ENCODE results near the gene MRPL50. TPM values are rescaled to one million over a fixed set of nuclear protein-coding genes. Genes with fewer than 3 reads are reported as not detected.

MRPL50 gene
- total and polyA plus RNA-seq, 2 donors (not counting 1 experiment from before 2014, with no cell fraction given): 4.0 to 18.0 TPM

DNA sequence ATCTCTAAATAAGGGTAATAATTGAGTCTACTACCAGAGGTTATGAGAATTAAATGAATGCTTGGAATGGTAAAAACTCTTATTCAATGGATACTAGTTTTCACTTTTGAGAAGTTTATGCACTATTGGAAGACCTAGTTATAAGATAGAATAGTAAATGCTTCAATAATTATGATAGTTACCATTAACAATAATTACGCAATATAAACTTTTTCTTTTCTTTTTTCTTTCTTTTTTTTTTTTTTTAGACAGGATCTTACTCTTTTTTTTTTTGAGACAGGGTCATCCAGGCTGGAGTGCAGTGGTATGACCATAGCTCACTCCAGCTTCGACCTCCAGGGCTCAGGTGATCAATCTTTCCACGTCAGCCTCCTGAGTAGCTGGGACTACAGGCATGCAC lies 30.5 kb upstream of the MRPL50 start:
- CTCF ChIA-PET: no interaction called here
- intact Hi-C loops (cut with micrococcal nuclease): no loop called here
- peaks cover 0 to 3% (median 1%) of the 10 kb centered on the region in 4 experiments for H3K27me3 ChIP-seq (replicated peaks in 1 of 4; ENCODE audit: control extremely low read depth in 1 of 4, control insufficient read depth in 3 of 4, insufficient read depth in 4 of 4, low read length in 3 of 4)
- peaks cover 10% of the 10 kb centered on the region for H3K4me1 Mint-ChIP-seq
- H3K27ac Mint-ChIP-seq: no peak overlapping the region
- no peaks in the 10 kb centered on the region for H3K79me2 ChIP-seq (ENCODE audit: control insufficient read depth, insufficient read depth, low read length)
- TF ChIP-seq EZH2 (IDR thresholded peaks at IDR 0.05; ENCODE audit: borderline replicate concordance, insufficient read depth, low read depth, low read length, poor library complexity, severe bottlenecking): no peak
- TF ChIP-seq, protein P1, sequence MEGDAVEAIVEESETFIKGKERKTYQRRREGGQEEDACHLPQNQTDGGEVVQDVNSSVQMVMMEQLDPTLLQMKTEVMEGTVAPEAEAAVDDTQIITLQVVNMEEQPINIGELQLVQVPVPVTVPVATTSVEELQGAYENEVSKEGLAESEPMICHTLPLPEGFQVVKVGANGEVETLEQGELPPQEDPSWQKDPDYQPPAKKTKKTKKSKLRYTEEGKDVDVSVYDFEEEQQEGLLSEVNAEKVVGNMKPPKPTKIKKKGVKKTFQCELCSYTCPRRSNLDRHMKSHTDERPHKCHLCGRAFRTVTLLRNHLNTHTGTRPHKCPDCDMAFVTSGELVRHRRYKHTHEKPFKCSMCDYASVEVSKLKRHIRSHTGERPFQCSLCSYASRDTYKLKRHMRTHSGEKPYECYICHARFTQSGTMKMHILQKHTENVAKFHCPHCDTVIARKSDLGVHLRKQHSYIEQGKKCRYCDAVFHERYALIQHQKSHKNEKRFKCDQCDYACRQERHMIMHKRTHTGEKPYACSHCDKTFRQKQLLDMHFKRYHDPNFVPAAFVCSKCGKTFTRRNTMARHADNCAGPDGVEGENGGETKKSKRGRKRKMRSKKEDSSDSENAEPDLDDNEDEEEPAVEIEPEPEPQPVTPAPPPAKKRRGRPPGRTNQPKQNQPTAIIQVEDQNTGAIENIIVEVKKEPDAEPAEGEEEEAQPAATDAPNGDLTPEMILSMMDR (IDR thresholded peaks at IDR 0.05): no peak
- no peak overlapping the region for H3K27ac ChIP-seq (ENCODE audit: low read length in 2 of 2)
- no peak overlapping the region for H3K9ac ChIP-seq (ENCODE audit: low read length)
- H3K4me1 ChIP-seq (ENCODE audit: control insufficient read depth in 2 of 2, insufficient read depth in 2 of 2, low read length in 2 of 2): peaks cover 6 to 9% of the 10 kb centered on the region in 2 donors
- no peak overlapping the region for H3K4me3 Mint-ChIP-seq
- no peak overlapping the region for H3K4me3 ChIP-seq (ENCODE audit: control extremely low read depth in 1 of 5, extremely low read depth in 1 of 5, insufficient read depth in 1 of 5, low read depth in 2 of 5, low read length in 4 of 5)
- no peak overlapping the region for H2AFZ ChIP-seq (ENCODE audit: insufficient read depth, low read depth, low read length, poor library complexity, severe bottlenecking)
- no peaks in the 10 kb centered on the region for H3K9me3 ChIP-seq (ENCODE audit: control extremely low read depth in 1 of 3, control insufficient read depth in 2 of 3, insufficient read depth in 1 of 3, low read length in 2 of 3)
- no peaks in the 10 kb centered on the region for H4K20me1 ChIP-seq (ENCODE audit: control insufficient read depth, insufficient read depth, low read length, poor library complexity, severe bottlenecking)
- POLR2A ChIA-PET: interaction anchor here (0.7 kb wide), 1 partner anchor 78 kb away, joined by 3 read pairs; no protein-coding TSS in a partner anchor
- H3K27me3 Mint-ChIP-seq: no peaks in the 10 kb centered on the region
- no peaks in the 10 kb centered on the region for H3K36me3 ChIP-seq (replicated peaks in 1 of 2; ENCODE audit: control extremely low read depth in 1 of 2, control insufficient read depth in 1 of 2, extremely low read depth in 1 of 2, insufficient read depth in 2 of 2, low read length in 1 of 2)
- H3K4me2 ChIP-seq (replicated peaks; ENCODE audit: low read depth, low read length, poor library complexity, severe bottlenecking): no peak overlapping the region
- 81% methylated on average over 2 of the region's 3 CpGs for WGBS (ENCODE audit: insufficient coverage)
- ATAC-seq (ENCODE audit: low read depth): no peak
- H3K9me3 Mint-ChIP-seq (ENCODE audit: insufficient read depth): no peaks in the 10 kb centered on the region
- DNase-seq: no peak

DNA sequence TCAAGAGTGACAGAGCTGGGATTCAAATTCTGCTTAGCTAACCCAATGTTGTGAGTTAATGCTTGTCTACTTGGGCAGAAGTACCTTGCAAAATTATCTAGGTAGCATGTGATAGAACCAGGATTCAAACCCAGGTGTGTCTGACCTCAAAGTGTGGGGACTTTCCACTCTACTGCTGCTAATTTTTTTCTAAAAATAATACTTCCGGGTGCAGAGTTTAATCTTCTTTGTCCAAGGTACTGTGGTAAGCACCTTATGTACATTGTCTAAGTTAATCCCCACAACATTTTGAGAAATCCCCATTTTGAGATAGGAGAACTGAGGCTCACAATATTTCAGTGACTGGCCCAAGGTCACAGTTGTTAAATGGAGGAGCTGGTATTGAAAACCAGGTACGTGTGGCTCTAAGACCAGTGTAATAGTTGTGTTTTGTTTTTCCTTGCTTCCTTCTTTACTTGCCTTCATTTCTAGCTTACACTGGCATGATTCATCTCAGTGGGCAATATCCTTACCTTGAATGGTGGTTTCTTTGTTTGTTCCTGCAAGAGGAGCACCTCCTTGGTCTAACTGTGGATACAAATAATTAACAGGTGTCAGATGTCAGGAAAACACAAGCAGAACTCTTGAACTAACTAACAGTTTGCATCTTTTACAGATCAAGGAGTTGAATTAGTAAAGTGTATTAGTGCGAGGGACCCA lies 29.7 kb upstream of the MRPL50 start:
- intact Hi-C loops (cut with micrococcal nuclease): no loop called here
- no peak overlapping the region for H3K4me3 Mint-ChIP-seq

More for the DNA sequence above, 29.7 kb upstream of the MRPL50 start:
- Mint-ChIP-seq H3K27ac (peak overlapping the region; percentile 73), H3K9me3 (ENCODE audit: insufficient read depth) (no peaks in the 10 kb centered on the region), H3K27me3 (peaks cover 4% of the 10 kb centered on the region), H3K4me1 (peaks cover 10% of the 10 kb centered on the region)
- no peaks in the 10 kb centered on the region for H4K20me1 ChIP-seq (ENCODE audit: control insufficient read depth, insufficient read depth, low read length, poor library complexity, severe bottlenecking)
- H3K4me1 ChIP-seq (ENCODE audit: control insufficient read depth in 2 of 2, insufficient read depth in 2 of 2, low read length in 2 of 2): peaks cover 6 to 9% of the 10 kb centered on the region in 2 donors
- ATAC-seq (ENCODE audit: low read depth): peak; percentile 54
- no peak overlapping the region for H3K4me2 ChIP-seq (replicated peaks; ENCODE audit: low read depth, low read length, poor library complexity, severe bottlenecking)
- WGBS (ENCODE audit: insufficient coverage): no CpG with 5 or more reads among the region's 3 CpGs
- H3K9ac ChIP-seq (ENCODE audit: low read length): no peak overlapping the region
- H3K27me3 ChIP-seq (replicated peaks in 1 of 4; ENCODE audit: control extremely low read depth in 1 of 4, control insufficient read depth in 3 of 4, insufficient read depth in 4 of 4, low read length in 3 of 4): peaks cover 0 to 3% (median 1%) of the 10 kb centered on the region in 4 experiments
- no peak overlapping the region for H3K4me3 ChIP-seq (ENCODE audit: control extremely low read depth in 1 of 5, extremely low read depth in 1 of 5, insufficient read depth in 1 of 5, low read depth in 2 of 5, low read length in 4 of 5)
- DNase-seq: peak; percentile 41
- POLR2A ChIA-PET: no interaction called here
- CTCF ChIA-PET: interaction anchor here (1.0 to 1.5 kb wide), 2 partner anchors 16 to 21 kb away, joined by 3 to 4 read pairs; no protein-coding TSS in a partner anchor
- no peak overlapping the region for H2AFZ ChIP-seq (ENCODE audit: insufficient read depth, low read depth, low read length, poor library complexity, severe bottlenecking)
- H3K27ac ChIP-seq (ENCODE audit: low read length in 2 of 2): peak overlapping the region; percentile 35 to 47
- TF ChIP-seq, protein P1 (IDR thresholded peaks at IDR 0.05): no peak
- TF ChIP-seq EZH2 (IDR thresholded peaks at IDR 0.05; ENCODE audit: borderline replicate concordance, insufficient read depth, low read depth, low read length, poor library complexity, severe bottlenecking): no peak
- H3K79me2 ChIP-seq (ENCODE audit: control insufficient read depth, insufficient read depth, low read length): no peaks in the 10 kb centered on the region
- H3K36me3 ChIP-seq (replicated peaks in 1 of 2; ENCODE audit: control extremely low read depth in 1 of 2, control insufficient read depth in 1 of 2, extremely low read depth in 1 of 2, insufficient read depth in 2 of 2, low read length in 1 of 2): no peaks in the 10 kb centered on the region
- H3K9me3 ChIP-seq (ENCODE audit: control extremely low read depth in 1 of 3, control insufficient read depth in 2 of 3, insufficient read depth in 1 of 3, low read length in 2 of 3): no peaks in the 10 kb centered on the region

Data from B cell (primary cell).